HG03039 (cell line): ENCODE measurements around the gene ACAD9.

Experiments used
- ATAC-seq: cut with Tn5 transposase; IDR thresholded peaks from one replicate; pipeline ENCODE4 v1.9.1; 2021; ENCODE audit warnings: mild to moderate bottlenecking, moderate library complexity; ENCODE audit not compliant: unreplicated experiment

ACAD9 gene

GRCh38 chr3:128932516-128933212, 53.2 kb downstream of the ACAD9 start:
- no peak for ATAC-seq

- ATAC-seq, result no peak
Observed at GRCh38 chr3:128933213-128933921, 53.9 kb downstream of the ACAD9 start.

DNA sequence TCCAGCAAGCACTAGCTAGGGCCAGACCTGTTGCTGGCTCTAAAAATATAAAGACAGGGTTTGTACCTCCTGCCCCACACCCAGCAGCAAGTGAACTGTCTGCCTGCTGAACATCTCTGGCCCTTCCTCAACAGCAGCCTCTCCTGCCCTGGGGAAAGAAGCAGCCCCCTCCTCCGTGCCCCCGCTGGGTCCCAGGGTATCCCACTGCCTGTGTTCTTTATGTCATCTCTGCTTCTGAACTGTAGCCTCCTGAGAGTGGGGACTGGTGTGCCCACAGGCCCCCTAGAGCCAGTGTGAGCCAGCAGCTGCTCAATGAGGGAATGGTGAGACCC, 54.5 kb downstream of the ACAD9 start:
- no peak for ATAC-seq

GRCh38 chr3:128935922-128936321, 56.5 kb downstream of the ACAD9 start:
- no peak for ATAC-seq

DNA sequence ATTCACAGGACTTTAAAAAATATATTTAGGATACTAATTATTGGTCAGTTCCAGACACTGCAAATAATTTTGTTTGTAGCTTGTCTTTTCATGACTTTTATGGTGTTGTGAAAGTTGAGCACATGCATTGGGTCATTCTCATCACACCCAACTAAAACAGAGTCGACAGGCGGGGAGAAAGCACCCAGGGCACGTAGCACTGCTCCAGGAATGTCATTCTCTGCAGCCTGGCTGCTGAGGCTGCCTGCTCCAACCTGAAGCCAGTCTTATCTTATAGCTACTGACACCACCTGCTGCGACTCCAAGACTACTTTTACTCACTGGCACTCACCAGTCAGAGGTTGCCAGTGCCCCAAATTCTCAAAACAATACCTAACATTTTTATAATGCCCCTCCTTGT, 56.9 kb downstream of the ACAD9 start:
- no peak for ATAC-seq

DNA sequence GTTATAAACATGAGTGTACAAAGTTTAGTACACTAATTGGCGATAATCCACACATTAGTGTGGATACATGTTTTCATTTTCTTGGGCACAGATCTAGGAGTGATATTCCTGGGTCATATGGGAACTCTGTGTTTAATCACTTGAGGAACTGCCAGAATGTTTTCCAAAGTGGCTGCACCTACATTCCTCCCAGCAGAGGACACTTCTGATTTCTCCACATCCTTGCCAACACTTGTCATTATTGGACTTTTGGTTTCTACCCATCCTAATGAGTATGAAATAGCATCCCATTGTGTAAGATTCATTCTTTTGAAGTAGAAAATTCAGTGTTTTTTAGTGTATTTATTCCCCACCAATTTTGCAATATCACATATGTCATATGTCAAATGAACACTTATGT, 60.8 kb downstream of the ACAD9 start:
- ATAC-seq, result no peak

GRCh38 chr3:128942161-128942952, 62.9 kb downstream of the ACAD9 start:
- ATAC-seq, result no peak

DNA sequence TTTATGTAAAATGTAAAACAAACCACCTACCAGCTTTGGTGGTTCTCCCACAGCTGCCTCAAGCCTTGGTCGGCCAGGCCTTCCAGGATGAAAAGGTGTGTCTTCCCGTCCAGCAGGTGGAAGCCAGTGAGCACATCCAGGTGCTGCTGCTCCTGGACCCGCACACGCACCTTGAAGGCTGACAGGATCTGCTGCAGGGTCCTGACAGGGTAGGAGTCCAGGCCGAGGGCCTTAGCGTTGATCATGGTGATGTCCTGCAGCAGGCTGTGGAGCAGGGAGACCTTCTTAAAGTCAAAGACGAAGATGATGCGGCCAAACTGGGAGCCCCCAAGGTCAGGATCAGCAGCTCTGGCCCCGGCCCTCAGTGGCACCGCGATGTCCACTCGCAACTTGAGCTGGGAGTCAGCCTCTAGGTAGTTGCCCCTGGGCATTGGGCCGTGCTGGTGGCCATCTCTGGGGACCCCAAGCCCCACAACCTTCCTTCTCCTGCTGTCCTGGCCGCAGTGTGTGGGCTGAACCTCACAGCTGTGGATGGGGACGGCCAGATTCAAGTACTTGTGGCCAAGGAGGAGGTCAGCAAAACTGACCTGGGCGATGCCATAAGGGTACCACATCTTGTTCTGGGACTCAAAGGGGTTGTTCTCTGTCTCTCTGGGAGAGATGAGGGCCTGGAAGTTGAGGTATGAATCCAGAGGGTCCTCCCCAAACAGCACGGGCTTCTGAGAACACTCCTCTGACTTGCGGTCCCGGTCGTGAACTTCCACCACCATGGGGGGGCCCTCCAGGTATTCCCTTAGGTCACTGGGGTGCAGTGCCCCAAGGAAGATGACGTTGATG, 65.8 kb downstream of the ACAD9 start:
- no peak for ATAC-seq

DNA sequence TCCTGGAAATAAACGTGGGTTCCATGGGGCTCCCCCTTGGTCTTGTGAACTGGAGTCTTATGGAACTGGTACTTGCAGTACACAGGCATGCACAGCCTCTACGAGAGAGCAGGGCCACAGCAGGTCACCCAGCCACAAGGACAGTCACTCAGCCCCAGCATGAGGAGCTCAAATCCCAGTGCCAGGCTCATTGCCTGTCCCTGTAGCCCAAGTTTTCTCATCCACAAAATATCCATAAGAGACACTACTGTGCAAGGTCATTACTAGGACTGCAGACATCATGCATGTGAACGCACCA, 66.4 kb downstream of the ACAD9 start:
- no peak for ATAC-seq

- ATAC-seq, result no peak
Observed at GRCh38 chr3:128946411-128946810, 67.0 kb downstream of the ACAD9 start.

DNA sequence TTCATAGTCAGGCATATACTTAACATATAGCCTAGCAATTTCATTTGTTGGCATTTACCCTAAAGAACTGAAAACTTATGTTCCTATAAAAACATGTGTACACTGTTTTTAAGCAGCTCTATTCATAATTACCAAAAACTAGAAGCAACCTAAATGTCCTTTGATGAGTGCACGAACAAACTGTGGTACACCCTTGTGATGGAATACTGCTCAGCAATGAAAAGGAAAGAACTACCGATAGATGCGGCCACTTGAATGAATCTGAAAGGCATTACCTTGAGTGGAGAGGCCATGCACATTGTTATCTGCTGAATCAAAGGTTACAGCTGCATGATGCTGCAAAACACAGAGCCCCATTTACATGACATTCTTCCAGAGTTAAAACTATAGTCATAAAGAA, 69.7 kb downstream of the ACAD9 start:
- no peak for ATAC-seq

DNA sequence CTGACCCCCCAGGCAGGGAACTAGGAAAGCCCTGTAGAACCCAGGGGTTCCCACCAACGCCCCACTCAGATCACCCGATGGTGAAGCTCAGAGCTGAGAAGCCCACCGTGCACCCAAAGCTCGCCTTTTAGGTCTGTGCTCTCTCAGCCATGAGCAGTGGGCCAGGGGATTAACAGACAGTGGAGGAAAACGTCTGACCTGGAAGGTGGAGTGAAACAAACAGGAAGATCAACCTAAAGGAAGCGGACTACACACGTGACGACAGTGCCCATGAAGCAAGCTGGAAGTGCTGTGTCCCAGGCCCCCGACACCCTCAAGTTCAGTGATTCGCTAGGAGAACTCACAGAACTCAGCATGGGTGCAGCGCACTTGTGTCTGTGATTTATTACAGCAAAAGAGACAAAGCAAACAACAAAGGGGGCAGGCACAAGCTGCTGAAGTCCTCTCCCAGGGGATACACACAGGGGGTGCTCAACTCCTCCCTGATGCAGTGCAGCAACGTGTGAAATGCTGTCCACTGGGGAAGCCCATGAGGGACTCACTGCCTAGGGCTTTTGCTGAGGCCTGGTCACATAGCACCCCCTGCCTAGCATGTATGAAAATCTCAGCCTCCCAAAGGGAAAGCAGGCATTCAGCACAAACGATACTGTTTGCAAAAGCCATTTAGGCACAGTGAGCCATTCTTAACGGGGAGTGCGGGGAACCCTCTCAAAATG, 71.0 kb downstream of the ACAD9 start:
- no peak for ATAC-seq

DNA sequence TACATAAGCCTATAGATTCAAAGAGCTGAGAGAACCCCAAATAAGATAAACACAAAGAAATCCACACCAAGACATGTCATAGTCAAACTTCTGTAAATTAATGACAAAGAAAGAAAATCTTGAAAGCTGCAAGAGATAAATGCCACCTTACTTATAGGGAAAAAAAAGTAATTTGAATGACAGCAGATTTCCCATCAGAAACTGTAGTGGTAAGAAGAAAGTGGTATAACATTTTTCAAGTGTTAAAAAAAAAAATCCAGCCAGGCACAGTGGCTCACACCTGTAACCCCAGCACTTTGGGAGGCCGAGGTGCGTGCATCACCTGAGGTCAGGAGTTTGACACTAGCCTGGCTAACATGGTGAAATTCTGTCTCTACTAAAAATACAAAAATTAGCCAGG, 77.0 kb downstream of the ACAD9 start:
- no peak for ATAC-seq
